ENCODE measurements around the gene GRPEL1.
A peak's percentile ranks its signal among the peaks of the same experiment; 100 is the strongest.

Gene GRPEL1

GRCh38 chr4:7044137-7044930 lies 23.5 kb downstream of the GRPEL1 start:
- TF ChIP-seq, protein P1, sequence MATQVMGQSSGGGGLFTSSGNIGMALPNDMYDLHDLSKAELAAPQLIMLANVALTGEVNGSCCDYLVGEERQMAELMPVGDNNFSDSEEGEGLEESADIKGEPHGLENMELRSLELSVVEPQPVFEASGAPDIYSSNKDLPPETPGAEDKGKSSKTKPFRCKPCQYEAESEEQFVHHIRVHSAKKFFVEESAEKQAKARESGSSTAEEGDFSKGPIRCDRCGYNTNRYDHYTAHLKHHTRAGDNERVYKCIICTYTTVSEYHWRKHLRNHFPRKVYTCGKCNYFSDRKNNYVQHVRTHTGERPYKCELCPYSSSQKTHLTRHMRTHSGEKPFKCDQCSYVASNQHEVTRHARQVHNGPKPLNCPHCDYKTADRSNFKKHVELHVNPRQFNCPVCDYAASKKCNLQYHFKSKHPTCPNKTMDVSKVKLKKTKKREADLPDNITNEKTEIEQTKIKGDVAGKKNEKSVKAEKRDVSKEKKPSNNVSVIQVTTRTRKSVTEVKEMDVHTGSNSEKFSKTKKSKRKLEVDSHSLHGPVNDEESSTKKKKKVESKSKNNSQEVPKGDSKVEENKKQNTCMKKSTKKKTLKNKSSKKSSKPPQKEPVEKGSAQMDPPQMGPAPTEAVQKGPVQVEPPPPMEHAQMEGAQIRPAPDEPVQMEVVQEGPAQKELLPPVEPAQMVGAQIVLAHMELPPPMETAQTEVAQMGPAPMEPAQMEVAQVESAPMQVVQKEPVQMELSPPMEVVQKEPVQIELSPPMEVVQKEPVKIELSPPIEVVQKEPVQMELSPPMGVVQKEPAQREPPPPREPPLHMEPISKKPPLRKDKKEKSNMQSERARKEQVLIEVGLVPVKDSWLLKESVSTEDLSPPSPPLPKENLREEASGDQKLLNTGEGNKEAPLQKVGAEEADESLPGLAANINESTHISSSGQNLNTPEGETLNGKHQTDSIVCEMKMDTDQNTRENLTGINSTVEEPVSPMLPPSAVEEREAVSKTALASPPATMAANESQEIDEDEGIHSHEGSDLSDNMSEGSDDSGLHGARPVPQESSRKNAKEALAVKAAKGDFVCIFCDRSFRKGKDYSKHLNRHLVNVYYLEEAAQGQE (IDR thresholded peaks at IDR 0.05; ENCODE audit: insufficient read depth in 1 of 2, low read depth in 2 of 2, low read length in 2 of 2) = no peak
- TF ChIP-seq POLR2AphosphoS5 (IDR thresholded peaks at IDR 0.05; ENCODE audit: low read depth, low read length) (no peak), SIN3A (IDR thresholded peaks at IDR 0.05; ENCODE audit: borderline replicate concordance, insufficient read depth, low read length) (no peak), FOXP2 (optimal IDR thresholded peaks at IDR 0.05; ENCODE audit: borderline replicate concordance, extremely low read depth, extremely low read length, insufficient read depth) (no peak), TAF1 (IDR thresholded peaks at IDR 0.05; ENCODE audit: borderline replicate concordance, insufficient read depth, low read length) (no peak)

GRCh38 chr4:7043284-7044136 lies 24.4 kb downstream of the GRPEL1 start, which contains the start of gene TADA2B:
TSS of gene TADA2B (plus strand) at chr4:7043372. CDS start at chr4:7043580, 208 bp downstream.
- TF ChIP-seq SIN3A (IDR thresholded peaks at IDR 0.05; ENCODE audit: borderline replicate concordance, insufficient read depth, low read length) = no peak
- TF ChIP-seq, protein P1 (IDR thresholded peaks at IDR 0.05; ENCODE audit: insufficient read depth in 1 of 2, low read depth in 2 of 2, low read length in 2 of 2) = no peak
- no peak for TF ChIP-seq FOXP2 (optimal IDR thresholded peaks at IDR 0.05; ENCODE audit: borderline replicate concordance, extremely low read depth, extremely low read length, insufficient read depth)
- no peak for TF ChIP-seq POLR2AphosphoS5 (IDR thresholded peaks at IDR 0.05; ENCODE audit: low read depth, low read length)
- no peak for TF ChIP-seq TAF1 (IDR thresholded peaks at IDR 0.05; ENCODE audit: borderline replicate concordance, insufficient read depth, low read length)

DNA sequence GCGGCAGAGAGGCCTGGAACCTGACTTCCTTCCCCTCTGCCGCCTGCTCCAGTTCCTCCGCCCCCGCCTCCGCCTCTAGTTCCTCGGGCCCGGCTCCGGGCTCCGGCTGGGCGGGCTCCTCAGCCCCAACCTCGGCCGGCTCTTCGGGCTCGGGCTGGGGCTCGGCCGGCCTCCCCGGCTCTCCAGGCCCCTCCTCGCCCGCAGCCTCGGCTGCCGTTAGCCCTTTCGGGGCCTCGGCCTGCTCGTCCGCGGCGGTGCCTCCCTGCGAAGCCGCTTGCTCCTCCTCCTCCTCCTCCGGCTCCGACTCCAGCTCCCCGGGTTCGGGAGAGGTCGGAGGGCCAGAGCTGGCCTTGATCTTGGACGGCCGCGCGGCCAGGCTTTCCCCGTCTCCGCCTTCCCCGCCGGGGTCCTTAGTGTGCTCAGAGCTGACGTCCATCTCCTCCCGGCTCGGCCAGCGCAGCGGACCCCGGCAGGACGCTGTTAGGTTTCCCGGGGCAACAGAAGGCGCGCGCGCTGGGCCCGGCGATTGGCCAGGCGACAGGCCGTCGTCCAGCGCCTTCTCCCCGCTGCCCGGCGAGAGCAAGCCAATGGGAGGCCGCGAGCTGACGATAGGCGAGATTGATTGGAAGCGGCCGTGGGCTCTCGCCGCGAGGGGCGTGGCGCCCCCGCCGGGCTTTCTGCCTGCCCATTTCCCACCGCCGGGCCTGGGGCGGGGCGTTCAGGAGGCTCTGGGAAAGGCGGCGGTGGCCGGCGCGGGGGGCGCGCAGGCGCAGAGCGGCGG lies 25.2 kb downstream of the GRPEL1 start:
- TF ChIP-seq POLR2AphosphoS5 (IDR thresholded peaks at IDR 0.05; ENCODE audit: low read depth, low read length) (no peak), TAF1 (IDR thresholded peaks at IDR 0.05; ENCODE audit: borderline replicate concordance, insufficient read depth, low read length) (no peak), FOXP2 (optimal IDR thresholded peaks at IDR 0.05; ENCODE audit: borderline replicate concordance, extremely low read depth, extremely low read length, insufficient read depth) (no peak), SIN3A (IDR thresholded peaks at IDR 0.05; ENCODE audit: borderline replicate concordance, insufficient read depth, low read length) (peak; percentile 92)
- TF ChIP-seq, protein P1 (IDR thresholded peaks at IDR 0.05; ENCODE audit: insufficient read depth in 1 of 2, low read depth in 2 of 2, low read length in 2 of 2) = no peak

GRCh38 chr4:7041801-7042502 lies 25.9 kb downstream of the GRPEL1 start:
- TF ChIP-seq, protein P1 (IDR thresholded peaks at IDR 0.05; ENCODE audit: insufficient read depth in 1 of 2, low read depth in 2 of 2, low read length in 2 of 2) = no peak
- TF ChIP-seq POLR2AphosphoS5 (IDR thresholded peaks at IDR 0.05; ENCODE audit: low read depth, low read length) (no peak), SIN3A (IDR thresholded peaks at IDR 0.05; ENCODE audit: borderline replicate concordance, insufficient read depth, low read length) (no peak), FOXP2 (optimal IDR thresholded peaks at IDR 0.05; ENCODE audit: borderline replicate concordance, extremely low read depth, extremely low read length, insufficient read depth) (no peak), TAF1 (IDR thresholded peaks at IDR 0.05; ENCODE audit: borderline replicate concordance, insufficient read depth, low read length) (no peak)
